Caco-2 (cell line): ENCODE data around the gene KPNA4. TPM values are rescaled to one million over a fixed set of nuclear protein-coding genes. Genes with fewer than 3 reads are reported as not detected.
"Not testable (repeated sequence)": the region's sequence is repeated elsewhere in the genome, so short reads cannot be mapped to it uniquely, and the experiment has no call there.

Source experiments
- BruUV-seq: library from RNA; stranded (reverse); fragments of 400-500 nt; replicated peaks from 2 replicates; lab custom pipeline; 2021; lab: Mats Ljungman, UMichigan
- CTCF ChIA-PET: fragments of 300-600 bp; sonication (Branson Sonifier 250); formaldehyde crosslinking; loops from one replicate; lab custom pipeline; 2022; ENCODE audit warnings: antibody characterized with exemption; lab: Charles Lee
- POLR2A ChIA-PET: fragments of 300-600 bp; sonication (Branson Sonifier 250); formaldehyde crosslinking; loops from one replicate; lab custom pipeline; 2022; ENCODE audit warnings: antibody characterized with exemption; lab: Charles Lee
- DNase-seq, 2 experiments: peaks; one replicate each; pipeline versions ENCODE4 v3.0.0 to v3.0.0-alpha.2; 2020 to 2022
- H3K27me3 ChIP-seq: replicated peaks from 2 replicates; pipeline ENCODE4 v1.6.0; 2011; ENCODE audit warnings: low read length; ENCODE audit not compliant: control insufficient read depth, insufficient read depth
- H3K36me3 ChIP-seq: 2 replicates; pipeline ENCODE4 v1.5.1; 2011; ENCODE audit warnings: low read length; ENCODE audit not compliant: control insufficient read depth, insufficient read depth
- H3K4me1 ChIP-seq: fragments of 250-450 bp; sonication (Bioruptor Pico); 2 replicates; pipeline ENCODE4 v1.5.1; 2020; ENCODE audit warnings: mild to moderate bottlenecking
- H3K4me3 ChIP-seq: 2 replicates; pipeline ENCODE4 v1.5.1; 2011; ENCODE audit warnings: low read depth, mild to moderate bottlenecking, control low read depth, low read length
- H3K9me3 ChIP-seq: fragments of 250-450 bp; sonication (Bioruptor Pico); 2 replicates; pipeline ENCODE4 v1.5.1; 2020; ENCODE audit warnings: mild to moderate bottlenecking, moderate library complexity
- H3K27ac Mint-ChIP-seq: one replicate; pipeline ENCODE4 v1.8.0; 2022; ENCODE audit warnings: mixed read lengths; ENCODE audit not compliant: unreplicated experiment
- H3K27me3 Mint-ChIP-seq: one replicate; pipeline ENCODE4 v1.8.0; 2022; ENCODE audit warnings: mixed read lengths; ENCODE audit not compliant: insufficient read depth, unreplicated experiment
- H3K36me3 Mint-ChIP-seq: one replicate; pipeline ENCODE4 v1.8.0; 2022; ENCODE audit warnings: mild to moderate bottlenecking, mixed read lengths; ENCODE audit not compliant: insufficient read depth, unreplicated experiment
- H3K4me1 Mint-ChIP-seq: one replicate; pipeline ENCODE4 v1.8.0; 2022; ENCODE audit warnings: low read depth, mixed read lengths; ENCODE audit not compliant: unreplicated experiment
- H3K4me3 Mint-ChIP-seq: one replicate; pipeline ENCODE4 v1.8.0; 2022; ENCODE audit warnings: mild to moderate bottlenecking, moderate library complexity, mixed read lengths; ENCODE audit not compliant: unreplicated experiment
- H3K9me3 Mint-ChIP-seq: one replicate; pipeline ENCODE4 v1.8.0; 2022; ENCODE audit warnings: mixed read lengths; ENCODE audit not compliant: unreplicated experiment
- CTCF ChIP-seq, 2 experiments: fragments of 200-600 bp in 1 of 2; IDR thresholded peaks; 1 replicate in 1 of 2; 2 replicates in 1 of 2; pipeline versions ENCODE4 v1.5.1 to v1.8.0; 2011 to 2022; ENCODE audit warnings: antibody characterized with exemption in 1 of 2, control low read depth in 1 of 2, inconsistent platforms in 1 of 2, low read depth in 1 of 2, low read length in 1 of 2, mild to moderate bottlenecking in 1 of 2, moderate library complexity in 1 of 2; ENCODE audit not compliant: insufficient read depth in 1 of 2, severe bottlenecking in 1 of 2, unreplicated experiment in 1 of 2
- intact Hi-C: fragments of 100-400 bp; cut with micrococcal nuclease; formaldehyde crosslinking; loops from one replicate; pipeline ENCODE4 v1.10.0; 2022; ENCODE audit not compliant: unreplicated experiment
- total RNA-seq: library from RNA; stranded (reverse); gene quantifications from 2 replicates; pipeline ENCODE4 v1.2.3, GENCODE V29; 2022

The KPNA4 gene
- total RNA-seq, 1 experiment from 2014 or later, result 60.5 TPM

GRCh38 chr3:160531311-160531710 lies 34.1 kb downstream of the KPNA4 start:
- H3K4me3 ChIP-seq, result no peak overlapping the region
- no peaks in the 10 kb centered on the region for H3K27me3 ChIP-seq
- BruUV-seq, result no TSS peak

GRCh38 chr3:160516391-160516790 lies 49.0 kb downstream of the KPNA4 start:
- H3K36me3 ChIP-seq, H3K4me1 ChIP-seq, H3K27me3 Mint-ChIP-seq, intact Hi-C loops, BruUV-seq, DNase-seq, H3K4me3 Mint-ChIP-seq, H3K9me3 ChIP-seq, POLR2A ChIA-PET, H3K9me3 Mint-ChIP-seq, H3K27me3 ChIP-seq, H3K27ac Mint-ChIP-seq, H3K4me3 ChIP-seq, H3K4me1 Mint-ChIP-seq, CTCF ChIA-PET: not testable (repeated sequence)
- H3K36me3 Mint-ChIP-seq, result peaks cover 65% of the 10 kb centered on the region

More at GRCh38 chr3:160531311-160531710, 34.1 kb downstream of the KPNA4 start:
- ChIA-PET POLR2A (no interaction called here), CTCF (no interaction called here)
- intact Hi-C loops, result no loop called here
- Histone ChIP-seq H3K36me3 (no peaks in the 10 kb centered on the region; the same call in 1 of the 2 replicates), H3K9me3 (no peaks in the 10 kb centered on the region), H3K4me1 (no peaks in the 10 kb centered on the region)
- H3K36me3 Mint-ChIP-seq, result peaks cover 49% of the 10 kb centered on the region
- no peaks in the 10 kb centered on the region for H3K4me1 Mint-ChIP-seq
- DNase-seq, result no peak
- H3K27ac Mint-ChIP-seq, result no peak overlapping the region
- no peaks in the 10 kb centered on the region for H3K9me3 Mint-ChIP-seq
- H3K27me3 Mint-ChIP-seq, result no peaks in the 10 kb centered on the region
- no peak for TF ChIP-seq CTCF (IDR thresholded peaks at IDR 0.05; ENCODE audit: insufficient read depth in 1 of 2, low read depth in 1 of 2, low read length in 1 of 2, severe bottlenecking in 1 of 2, unreplicated experiment in 1 of 2)
- H3K4me3 Mint-ChIP-seq, result no peak overlapping the region

GRCh38 chr3:160501325-160501724 lies 64.0 kb downstream of the KPNA4 start:
- CTCF ChIA-PET, result no interaction called here
- Mint-ChIP-seq H3K4me3 (no peak overlapping the region), H3K9me3 (no peaks in the 10 kb centered on the region), H3K27me3 (no peaks in the 10 kb centered on the region), H3K27ac (no peak overlapping the region), H3K36me3 (peaks cover 50% of the 10 kb centered on the region), H3K4me1 (no peaks in the 10 kb centered on the region)
- H3K4me3 ChIP-seq, result no peak overlapping the region
- BruUV-seq, result no TSS peak
- no peaks in the 10 kb centered on the region; the same call in 1 of the 2 replicates for H3K36me3 ChIP-seq
- no peak for DNase-seq
- TF ChIP-seq CTCF (IDR thresholded peaks at IDR 0.05; ENCODE audit: insufficient read depth in 1 of 2, low read depth in 1 of 2, low read length in 1 of 2, severe bottlenecking in 1 of 2, unreplicated experiment in 1 of 2), result no peak
- H3K9me3 ChIP-seq, result no peaks in the 10 kb centered on the region
- intact Hi-C loops, result no loop called here
- POLR2A ChIA-PET, result no interaction called here
- H3K4me1 ChIP-seq, result 0 out of 2 replicates have a peak, but pooled peaks cover under 1% of the 10 kb centered on the region
- H3K27me3 ChIP-seq, result no peaks in the 10 kb centered on the region

- TF ChIP-seq CTCF (IDR thresholded peaks at IDR 0.05; ENCODE audit: insufficient read depth in 1 of 2, low read depth in 1 of 2, low read length in 1 of 2, severe bottlenecking in 1 of 2, unreplicated experiment in 1 of 2), result no peak
- Mint-ChIP-seq H3K27ac (no peak overlapping the region), H3K4me3 (no peak overlapping the region), H3K36me3 (peaks cover 43% of the 10 kb centered on the region), H3K9me3 (no peaks in the 10 kb centered on the region), H3K27me3 (no peaks in the 10 kb centered on the region), H3K4me1 (no peaks in the 10 kb centered on the region)
- ChIA-PET CTCF (no interaction called here), POLR2A (no interaction called here)
- no peaks in the 10 kb centered on the region for H3K9me3 ChIP-seq
- H3K36me3 ChIP-seq, result no peaks in the 10 kb centered on the region; the same call in 1 of the 2 replicates
- H3K4me1 ChIP-seq, result no peaks in the 10 kb centered on the region
- BruUV-seq, result no TSS peak
- no peaks in the 10 kb centered on the region for H3K27me3 ChIP-seq
- no peak overlapping the region for H3K4me3 ChIP-seq
- intact Hi-C loops, result no loop called here
- no peak for DNase-seq
Observed at GRCh38 chr3:160498202-160498601, 67.2 kb downstream of the KPNA4 start.
